NCI-H526 (cell line): ENCODE data around the gene STT3A.

Experiments
- DNase-seq, 2 experiments: peaks; one replicate each; lab custom pipeline; 2025; lab: John Stamatoyannopoulos, UW

Gene STT3A

GRCh38 chr11:125663910-125664309 is 71.3 kb downstream of the STT3A start:
- DNase-seq = no peak

GRCh38 chr11:125667151-125667550 is 74.5 kb downstream of the STT3A start:
- no peak for DNase-seq

- no peak for DNase-seq
Measured at GRCh38 chr11:125670172-125670571, 77.5 kb downstream of the STT3A start.

GRCh38 chr11:125671561-125671960 is 78.9 kb downstream of the STT3A start:
- no peak for DNase-seq
